ENCODE data around the gene RAB8A.

DNA sequence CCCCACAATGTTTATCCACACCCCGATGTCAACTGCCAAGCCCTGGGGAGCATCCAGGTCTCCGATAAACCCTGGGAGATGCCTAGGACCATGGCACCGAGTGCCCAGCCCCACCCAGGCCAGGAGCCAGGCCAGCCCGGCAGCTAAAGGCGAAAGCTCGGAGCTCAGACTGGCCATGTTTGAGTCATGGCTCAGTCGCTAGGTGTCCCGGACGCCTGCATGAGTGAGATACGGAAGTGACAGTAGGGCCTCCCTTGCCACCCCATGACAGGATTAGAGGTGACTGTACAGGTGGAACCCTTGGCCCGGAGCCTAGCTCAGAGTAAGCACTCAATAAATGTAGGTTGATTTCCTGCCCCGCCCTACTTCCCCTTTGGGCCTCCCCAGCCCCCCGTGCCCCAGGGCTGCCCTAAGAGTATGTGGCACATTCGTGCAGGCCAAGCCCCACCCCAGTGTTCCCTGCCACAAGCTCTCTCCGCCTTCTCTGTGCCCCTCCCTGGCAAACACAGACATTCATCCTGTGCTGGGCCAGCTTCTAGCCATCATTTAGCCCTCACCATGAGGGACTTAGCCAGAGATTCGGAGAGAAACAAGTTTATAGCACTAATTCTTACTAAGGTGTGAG is 41.2 kb upstream of the RAB8A start:
- TF ChIP-seq CTCF (IDR thresholded peaks at IDR 0.05 in 4 of 5, conservative IDR thresholded peaks at IDR 0.05 in 1 of 5) (no peak), POLR2A (IDR thresholded peaks at IDR 0.05) (no peak)
